Testis (tissue), 3 donors: ENCODE data around the gene CPLANE2. TPM values are rescaled to one million over a fixed set of nuclear protein-coding genes. Genes with fewer than 3 reads are reported as not detected.
"Not testable (repeated sequence)": the region's sequence is repeated elsewhere in the genome, so short reads cannot be mapped to it uniquely, and the experiment has no call there.

Experiments
- DNase-seq: peaks from one replicate; pipeline ENCODE4 v3.0.0-alpha.2; 2019
- H3K27ac ChIP-seq, 2 donors: fragments of 200-600 bp; sonication (generic); one replicate each; pipeline ENCODE4 v1.5.1; 2019
- H3K27me3 ChIP-seq: fragments of 200-600 bp; sonication (generic); one replicate; pipeline ENCODE4 v1.5.1; 2019
- H3K36me3 ChIP-seq: fragments of 200-600 bp; sonication (generic); one replicate; pipeline ENCODE4 v1.5.1; 2017; ENCODE audit warnings: low read depth; ENCODE audit errors: missing control alignments
- H3K4me1 ChIP-seq: fragments of 200-600 bp; sonication (generic); one replicate; pipeline ENCODE4 v1.5.1; 2019
- H3K4me3 ChIP-seq, 2 donors: fragments of 200-600 bp; sonication (generic); one replicate each; pipeline ENCODE4 v1.5.1; 2017 to 2019
- H3K9me3 ChIP-seq: fragments of 200-600 bp; sonication (generic); one replicate; pipeline ENCODE4 v1.5.1; 2017
- CTCF ChIP-seq, 3 experiments: fragments of 450-650 bp in 2 of 3; fragments of 200-600 bp in 1 of 3; sonication (generic) in 1 of 3; IDR thresholded peaks; one replicate each; pipeline ENCODE4 v1.5.1; 2016 to 2019; ENCODE audit warnings: antibody characterized with exemption in 3 of 3, mild to moderate bottlenecking in 2 of 3, moderate library complexity in 1 of 3
- POLR2A ChIP-seq: fragments of 450-650 bp; IDR thresholded peaks from one replicate; pipeline ENCODE4 v1.6.1; 2017; ENCODE audit warnings: antibody characterized with exemption, mild to moderate bottlenecking, moderate library complexity
- WGBS, 2 donors: methylation state at CpG; one replicate each; pipeline ENCODE4 v1.1.5; 2018; 5-methylcytosine and 5-hydroxymethylcytosine counted together
- intact Hi-C: fragments of 100-400 bp; cut with DNase I; formaldehyde crosslinking; loops from one replicate; pipeline ENCODE4 v1.15.1; 2023; ENCODE audit warnings: low total_unique reads
- polyA plus RNA-seq: library from polyadenylated mRNA; stranded (reverse); fragments of 350-450 nt; fragmentation: Illumina TruSeq; extraction: RNeasy Lipid Tissue Mini Kit (QIAGEN cat#74804); gene quantifications from one replicate; pipeline ENCODE4 v1.2.3, GENCODE V29; 2014; ENCODE audit warnings: low read depth, low replicate concordance; ENCODE audit not compliant: insufficient read depth
- total RNA-seq, 2 donors: library from RNA; depleted of rRNA; stranded (reverse); fragments of >200 nt; gene quantifications; one replicate each; pipeline ENCODE4 v1.2.3, GENCODE V29; 2016

The CPLANE2 gene
- total and polyA plus RNA-seq, 3 donors from 2014 or later = 10.6 to 11.8 (median 11.1) TPM

DNA sequence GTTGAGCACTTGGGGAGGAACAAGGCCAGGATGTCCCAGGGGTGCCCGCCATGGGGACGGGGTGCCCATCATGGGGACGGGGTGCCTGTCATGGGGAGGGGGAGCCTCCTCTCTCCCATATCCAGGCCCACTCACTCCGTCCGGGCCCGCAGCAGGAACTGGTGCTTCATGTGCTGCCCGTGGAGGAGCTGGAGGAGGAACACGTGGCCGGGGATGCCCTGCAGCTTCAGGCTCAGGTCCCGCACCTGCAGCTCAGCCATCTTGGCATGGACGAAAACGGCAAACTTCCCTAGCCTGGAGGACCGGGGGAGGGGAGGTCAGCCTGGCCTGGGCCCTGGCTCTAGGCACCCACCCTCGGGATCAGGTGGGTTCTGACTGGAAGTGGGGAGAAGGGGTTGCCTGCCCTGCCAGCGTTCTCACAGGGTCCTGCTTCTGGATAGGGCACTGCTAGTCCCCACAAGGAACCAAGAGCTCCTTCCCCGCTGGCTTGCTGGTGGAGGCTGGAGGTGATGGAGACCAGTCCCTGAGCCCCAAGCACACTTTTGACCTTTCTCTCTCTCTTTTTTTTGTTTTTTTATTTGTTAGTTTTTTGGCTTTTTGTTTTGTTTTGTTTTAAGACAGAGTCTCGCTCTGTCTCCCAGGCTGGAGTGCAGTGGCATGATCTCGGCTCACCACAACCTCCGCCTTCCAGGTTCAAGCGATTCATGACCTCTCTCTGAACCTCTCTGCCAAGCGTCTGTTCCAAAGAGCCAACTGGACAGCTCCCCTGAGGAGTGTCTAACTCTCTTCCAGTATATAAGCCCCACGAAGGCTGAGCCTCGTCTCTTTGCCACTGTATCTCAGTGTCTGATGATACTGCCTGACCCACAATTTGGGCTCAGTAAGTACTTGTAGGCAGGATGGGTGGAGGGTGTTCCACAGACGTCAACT is 34.4 kb downstream of the CPLANE2 start:
- Histone ChIP-seq H3K36me3 (no peaks in the 10 kb centered on the region), H3K27me3 (no peaks in the 10 kb centered on the region), H3K4me3 (no peak overlapping the region), H3K27ac (no peak overlapping the region), H3K9me3 (no peaks in the 10 kb centered on the region), H3K4me1 (peaks cover 9% of the 10 kb centered on the region)
- 87 to 89% methylated on average over 23 of the region's 24 CpGs for WGBS, 2 donors
- DNase-seq = no peak
- no peak for TF ChIP-seq POLR2A
- intact Hi-C loops = no loop called here

GRCh38 chr1:16199700-16200099 is 37.3 kb downstream of the CPLANE2 start:
- H3K9me3 ChIP-seq = no peaks in the 10 kb centered on the region
- no peaks in the 10 kb centered on the region for H3K4me1 ChIP-seq
- 92 to 94% methylated on average over 4 of the region's 4 CpGs for WGBS, 2 donors
- H3K4me3 ChIP-seq = no peak overlapping the region
- no peak for TF ChIP-seq POLR2A
- TF ChIP-seq CTCF (IDR thresholded peaks at IDR 0.05) = no peak
- no peaks in the 10 kb centered on the region for H3K36me3 ChIP-seq
- H3K27ac ChIP-seq = no peak overlapping the region
- no peaks in the 10 kb centered on the region for H3K27me3 ChIP-seq
- DNase-seq = no peak
- intact Hi-C loops = no loop called here

- intact Hi-C loops = no loop called here
- DNase-seq = no peak
- Histone ChIP-seq H3K27me3 (no peaks in the 10 kb centered on the region), H3K4me1 (no peaks in the 10 kb centered on the region), H3K36me3 (no peaks in the 10 kb centered on the region), H3K9me3 (no peaks in the 10 kb centered on the region), H3K4me3 (no peak overlapping the region), H3K27ac (no peak overlapping the region)
- no peak for TF ChIP-seq CTCF (IDR thresholded peaks at IDR 0.05)
- no peak for TF ChIP-seq POLR2A
- 83 to 100% methylated on average over 1 of the region's 1 CpG for WGBS, 2 donors
Observed at GRCh38 chr1:16199157-16199501, 37.9 kb downstream of the CPLANE2 start.

- Histone ChIP-seq H3K27ac (no peak overlapping the region), H3K4me3 (no peak overlapping the region), H3K9me3 (no peaks in the 10 kb centered on the region), H3K27me3 (no peaks in the 10 kb centered on the region), H3K4me1 (no peaks in the 10 kb centered on the region), H3K36me3 (no peaks in the 10 kb centered on the region)
- no peak for DNase-seq
- no peak for TF ChIP-seq CTCF (IDR thresholded peaks at IDR 0.05)
- TF ChIP-seq POLR2A = no peak
- intact Hi-C loops = no loop called here
- WGBS, 2 donors = 92 to 97% methylated on average over 7 to 8 of the region's 8 CpGs
Observed at GRCh38 chr1:16198444-16199156, 38.4 kb downstream of the CPLANE2 start.

DNA sequence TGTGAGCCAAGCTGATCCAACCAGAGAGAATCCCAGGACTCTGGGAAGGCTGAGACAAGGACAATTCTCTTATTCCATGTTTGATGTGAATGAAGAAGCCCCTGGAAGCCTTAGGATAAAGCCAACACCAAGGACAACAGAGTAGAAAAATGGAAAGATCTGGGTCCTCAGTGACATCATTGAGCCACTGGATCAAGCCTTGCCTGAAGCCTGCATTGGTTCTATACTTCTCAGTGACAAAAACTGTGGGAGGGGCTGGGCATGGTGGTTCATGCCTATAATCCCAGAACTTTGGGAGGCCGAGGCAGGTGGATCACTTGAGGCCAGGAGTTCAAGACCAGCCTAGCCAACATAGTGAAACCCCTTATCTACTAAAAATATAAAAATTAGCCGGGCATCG is 40.1 kb downstream of the CPLANE2 start:
- no peaks in the 10 kb centered on the region for H3K27me3 ChIP-seq
- no peak overlapping the region for H3K27ac ChIP-seq
- 88 to 92% methylated on average over 2 of the region's 3 CpGs for WGBS, 2 donors
- no peaks in the 10 kb centered on the region for H3K36me3 ChIP-seq
- H3K9me3 ChIP-seq = no peaks in the 10 kb centered on the region
- intact Hi-C loops = no loop called here
- H3K4me3 ChIP-seq = no peak overlapping the region
- DNase-seq = no peak
- TF ChIP-seq POLR2A = no peak
- no peak for TF ChIP-seq CTCF (IDR thresholded peaks at IDR 0.05)
- H3K4me1 ChIP-seq = no peaks in the 10 kb centered on the region

- H3K4me1 ChIP-seq, H3K9me3 ChIP-seq, DNase-seq, H3K27me3 ChIP-seq, intact Hi-C loops, H3K36me3 ChIP-seq, H3K4me3 ChIP-seq: not testable (repeated sequence)
- 96 to 97% methylated on average over 4 of the region's 4 CpGs for WGBS, 2 donors
- H3K27ac ChIP-seq = peak overlapping the region; percentile 39 to 79
Observed at GRCh38 chr1:16196139-16196538, 40.8 kb downstream of the CPLANE2 start.
